Measurements from ENCODE around the gene PIWIL4.

DNA sequence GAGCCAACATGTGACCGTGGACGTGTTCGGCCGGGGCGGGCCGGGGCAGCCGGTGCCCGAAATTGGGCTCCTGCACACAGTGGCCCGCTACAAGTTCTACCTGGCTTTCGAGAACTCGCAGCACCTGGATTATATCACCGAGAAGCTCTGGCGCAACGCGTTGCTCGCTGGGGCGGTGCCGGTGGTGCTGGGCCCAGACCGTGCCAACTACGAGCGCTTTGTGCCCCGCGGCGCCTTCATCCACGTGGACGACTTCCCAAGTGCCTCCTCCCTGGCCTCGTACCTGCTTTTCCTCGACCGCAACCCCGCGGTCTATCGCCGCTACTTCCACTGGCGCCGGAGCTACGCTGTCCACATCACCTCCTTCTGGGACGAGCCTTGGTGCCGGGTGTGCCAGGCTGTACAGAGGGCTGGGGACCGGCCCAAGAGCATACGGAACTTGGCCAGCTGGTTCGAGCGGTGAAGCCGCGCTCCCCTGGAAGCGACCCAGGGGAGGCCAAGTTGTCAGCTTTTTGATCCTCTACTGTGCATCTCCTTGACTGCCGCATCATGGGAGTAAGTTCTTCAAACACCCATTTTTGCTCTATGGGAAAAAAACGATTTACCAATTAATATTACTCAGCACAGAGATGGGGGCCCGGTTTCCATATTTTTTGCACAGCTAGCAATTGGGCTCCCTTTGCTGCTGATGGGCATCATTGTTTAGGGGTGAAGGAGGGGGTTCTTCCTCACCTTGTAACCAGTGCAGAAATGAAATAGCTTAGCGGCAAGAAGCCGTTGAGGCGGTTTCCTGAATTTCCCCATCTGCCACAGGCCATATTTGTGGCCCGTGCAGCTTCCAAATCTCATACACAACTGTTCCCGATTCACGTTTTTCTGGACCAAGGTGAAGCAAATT lies 21.7 kb upstream of the PIWIL4 start:
- TF ChIP-seq, protein P1, sequence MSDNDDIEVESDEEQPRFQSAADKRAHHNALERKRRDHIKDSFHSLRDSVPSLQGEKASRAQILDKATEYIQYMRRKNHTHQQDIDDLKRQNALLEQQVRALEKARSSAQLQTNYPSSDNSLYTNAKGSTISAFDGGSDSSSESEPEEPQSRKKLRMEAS (IDR thresholded peaks at IDR 0.05): peak; percentile 76
- TF ChIP-seq EZH2 (IDR thresholded peaks at IDR 0.05; ENCODE audit: low read depth, low read length, severe bottlenecking) (peak; percentile 71), EP300 (IDR thresholded peaks at IDR 0.05; ENCODE audit: borderline replicate concordance in 1 of 2, low read depth in 2 of 2, low read length in 2 of 2) (no peak)
- TF ChIP-seq, protein P2, sequence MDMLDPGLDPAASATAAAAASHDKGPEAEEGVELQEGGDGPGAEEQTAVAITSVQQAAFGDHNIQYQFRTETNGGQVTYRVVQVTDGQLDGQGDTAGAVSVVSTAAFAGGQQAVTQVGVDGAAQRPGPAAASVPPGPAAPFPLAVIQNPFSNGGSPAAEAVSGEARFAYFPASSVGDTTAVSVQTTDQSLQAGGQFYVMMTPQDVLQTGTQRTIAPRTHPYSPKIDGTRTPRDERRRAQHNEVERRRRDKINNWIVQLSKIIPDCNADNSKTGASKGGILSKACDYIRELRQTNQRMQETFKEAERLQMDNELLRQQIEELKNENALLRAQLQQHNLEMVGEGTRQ (IDR thresholded peaks at IDR 0.05; ENCODE audit: low read length): 0 out of 2 replicates have a peak, but pooled peaks have one; percentile 12
